ENCODE measurements around the gene ACACA.
A peak's percentile ranks its signal among the peaks of the same experiment; 100 is the strongest.
"Not testable (repeated sequence)": the region's sequence is repeated elsewhere in the genome, so short reads cannot be mapped to it uniquely, and the experiment has no call there.

ACACA gene

GRCh38 chr17:37090941-37091340 lies 315.7 kb downstream of the ACACA start:
- no peak for DNase-seq

DNA sequence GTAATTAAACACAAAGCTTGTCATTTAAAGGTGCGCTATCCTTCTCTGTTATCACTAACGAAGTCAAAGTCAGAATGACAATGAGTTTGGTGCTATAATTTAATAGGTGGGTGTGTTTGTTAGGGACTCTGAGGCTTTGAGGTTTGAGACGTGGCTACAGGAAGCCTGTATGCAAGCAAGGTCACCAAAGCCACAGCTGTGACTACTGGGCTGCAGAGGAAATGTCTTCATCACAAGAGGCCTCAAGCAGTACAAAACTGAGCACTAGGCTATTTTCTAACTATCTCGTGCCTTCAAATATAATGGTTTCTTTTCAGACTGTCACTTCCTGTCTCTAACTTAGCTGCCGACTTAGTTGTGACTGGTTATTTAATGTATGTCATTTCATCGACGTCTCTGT lies 316.7 kb downstream of the ACACA start:
- peak; percentile 78 for DNase-seq

DNA sequence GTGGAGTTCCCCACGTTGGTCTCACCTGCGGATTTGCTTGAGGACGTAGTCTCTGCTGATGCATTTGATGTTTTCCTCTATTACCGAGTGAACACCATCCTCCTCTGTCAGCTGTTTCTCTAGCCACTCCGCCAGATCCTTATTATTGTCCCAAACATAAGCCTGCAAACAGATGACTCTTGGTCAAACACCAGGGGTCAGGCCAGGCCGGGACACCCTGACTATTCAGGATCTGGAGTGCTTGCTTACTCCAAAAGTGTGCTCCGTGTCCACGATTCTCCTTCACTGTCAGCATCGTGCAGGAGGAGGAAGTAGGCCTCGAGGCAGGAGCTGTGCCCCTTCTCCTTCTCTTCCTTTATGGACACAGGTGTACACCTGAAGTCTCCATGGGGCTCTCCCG lies 317.7 kb downstream of the ACACA start:
- no peak for DNase-seq

- DNase-seq, result no peak
Observed at GRCh38 chr17:37088459-37088858, 318.2 kb downstream of the ACACA start.

DNA sequence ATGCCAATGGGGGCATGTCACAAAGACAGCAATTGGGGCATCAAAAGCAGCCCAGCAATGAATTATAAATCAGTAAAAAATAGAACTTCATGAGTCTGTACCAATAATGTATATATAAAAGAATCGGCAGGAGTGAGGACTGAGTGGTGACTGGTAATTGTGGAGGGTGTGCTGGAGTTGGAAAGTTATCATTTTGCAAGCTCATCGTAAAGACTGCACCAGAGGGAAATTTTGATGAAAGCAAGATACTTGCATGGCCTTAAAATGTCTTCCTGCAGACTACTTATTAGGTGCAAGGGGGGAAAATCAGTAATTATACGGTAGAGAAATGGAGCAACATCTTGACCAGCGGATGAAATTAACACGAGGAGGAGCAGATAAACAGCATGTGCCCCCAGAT lies 319.0 kb downstream of the ACACA start:
- no peak for DNase-seq

GRCh38 chr17:37086948-37087347 lies 319.7 kb downstream of the ACACA start:
- DNase-seq, result no peak

DNA sequence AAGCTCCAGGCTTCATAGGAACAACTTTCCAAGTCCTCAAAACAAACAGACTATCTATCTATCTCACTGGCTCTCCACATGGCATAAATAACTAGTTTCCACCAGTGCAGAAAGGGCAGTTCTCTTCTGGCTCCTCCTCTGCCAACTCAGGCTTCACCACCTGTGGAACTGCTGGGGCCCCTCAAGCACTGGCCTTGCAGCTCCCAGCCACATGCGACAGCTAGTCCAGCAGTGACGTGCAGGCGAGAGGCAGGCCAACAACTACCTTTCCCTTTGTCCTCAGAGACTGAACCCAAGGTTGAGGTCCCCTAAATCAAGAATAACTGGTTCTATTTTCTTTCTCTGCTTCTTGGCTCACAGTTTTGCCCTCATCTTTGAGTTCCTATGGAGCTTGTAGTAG lies 320.3 kb downstream of the ACACA start:
- DNase-seq, result no peak

- DNase-seq, result no peak
Observed at GRCh38 chr17:37084372-37084771, 322.3 kb downstream of the ACACA start.

- DNase-seq, result no peak
Observed at GRCh38 chr17:37083456-37083855, 323.2 kb downstream of the ACACA start.

DNA sequence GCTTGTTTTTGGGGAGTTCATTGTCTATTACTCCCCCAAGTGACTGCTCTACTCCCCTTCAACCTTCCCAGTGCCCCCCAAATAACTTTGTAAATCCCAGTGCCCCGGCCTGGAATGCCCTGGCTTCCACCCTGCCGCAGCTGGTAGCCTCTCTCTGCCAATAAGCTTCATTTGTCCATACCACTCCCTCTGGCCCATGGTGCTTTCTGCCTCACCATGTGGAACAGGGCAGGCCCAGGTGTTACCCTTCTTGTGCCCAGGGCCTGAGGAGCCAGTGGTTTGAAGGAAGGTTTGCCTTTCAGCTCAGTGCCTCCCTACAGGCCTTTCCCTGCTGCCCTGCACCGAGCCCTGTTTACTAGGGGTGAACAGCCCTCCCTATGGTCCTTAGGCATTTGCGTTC lies 323.7 kb downstream of the ACACA start:
- no peak for DNase-seq

DNA sequence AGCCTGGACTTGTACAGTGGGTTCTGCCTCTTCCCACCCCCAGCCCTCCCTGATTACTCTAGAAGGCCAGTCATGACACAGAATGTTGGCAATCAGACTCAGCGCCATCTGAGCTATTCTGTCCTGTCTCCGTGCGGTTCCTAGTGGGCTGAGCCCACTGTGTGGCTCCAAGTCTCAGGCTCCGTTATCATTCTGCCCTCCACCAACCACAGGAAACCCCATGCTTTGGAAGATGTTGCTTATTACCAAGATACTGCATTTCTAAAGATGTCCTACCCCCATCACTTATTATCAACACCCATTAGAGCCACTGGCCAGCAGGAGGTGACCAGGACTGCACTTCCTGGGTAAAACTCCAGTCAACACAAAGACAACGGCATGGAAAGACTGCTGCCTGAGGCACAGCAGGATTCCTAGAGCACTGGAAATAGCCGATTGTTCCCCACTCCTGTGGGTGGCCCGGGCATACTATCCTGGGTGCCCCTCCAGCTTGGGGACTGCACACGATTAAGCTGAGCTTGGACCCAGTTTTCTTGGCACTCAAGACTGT lies 324.2 kb downstream of the ACACA start:
- DNase-seq, result no peak

GRCh38 chr17:37081287-37081686 lies 325.3 kb downstream of the ACACA start:
- DNase-seq, result no peak

DNA sequence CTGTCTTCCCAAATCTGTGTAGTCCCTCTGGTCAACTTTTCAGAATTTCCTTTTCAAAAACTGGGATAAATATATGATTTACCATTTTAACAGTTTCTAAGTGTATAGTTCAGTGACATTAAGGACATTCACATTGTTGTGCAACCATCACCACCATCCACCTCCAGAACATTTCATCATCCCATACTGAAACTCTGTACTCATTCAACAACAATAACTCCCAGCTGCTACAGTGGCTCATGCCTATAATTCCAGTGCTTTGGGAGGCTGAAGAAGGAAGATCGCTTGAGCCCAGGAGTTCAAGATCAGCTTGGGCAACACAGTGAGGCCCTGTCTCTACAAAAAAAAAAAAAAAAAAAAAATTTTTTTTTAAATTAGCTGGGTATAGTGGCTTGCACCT lies 326.9 kb downstream of the ACACA start:
- DNase-seq, result no peak

- DNase-seq, result no peak
Observed at GRCh38 chr17:37079065-37079708, 327.4 kb downstream of the ACACA start.

- not testable (repeated sequence) for DNase-seq
Observed at GRCh38 chr17:37073464-37073863, 333.2 kb downstream of the ACACA start.

DNA sequence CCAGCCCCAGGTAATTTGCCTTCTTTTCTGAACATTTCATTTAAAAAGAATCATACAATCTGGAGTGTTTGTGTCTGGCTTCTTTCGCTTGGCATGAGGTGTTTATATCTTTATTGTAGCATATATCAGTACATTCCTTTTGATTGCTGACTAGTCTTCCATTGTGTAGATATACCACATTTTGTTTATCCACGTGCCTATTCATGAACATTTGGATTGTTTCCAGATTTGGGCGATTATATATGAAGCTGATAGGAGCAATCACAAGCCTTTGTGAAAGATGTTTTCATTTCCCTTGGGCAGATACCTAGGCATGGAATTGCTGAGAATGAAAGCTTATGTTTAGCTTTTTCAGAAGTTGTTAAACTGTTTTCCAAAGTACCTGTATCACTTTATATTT lies 337.5 kb downstream of the ACACA start:
- DNase-seq, result no peak

DNA sequence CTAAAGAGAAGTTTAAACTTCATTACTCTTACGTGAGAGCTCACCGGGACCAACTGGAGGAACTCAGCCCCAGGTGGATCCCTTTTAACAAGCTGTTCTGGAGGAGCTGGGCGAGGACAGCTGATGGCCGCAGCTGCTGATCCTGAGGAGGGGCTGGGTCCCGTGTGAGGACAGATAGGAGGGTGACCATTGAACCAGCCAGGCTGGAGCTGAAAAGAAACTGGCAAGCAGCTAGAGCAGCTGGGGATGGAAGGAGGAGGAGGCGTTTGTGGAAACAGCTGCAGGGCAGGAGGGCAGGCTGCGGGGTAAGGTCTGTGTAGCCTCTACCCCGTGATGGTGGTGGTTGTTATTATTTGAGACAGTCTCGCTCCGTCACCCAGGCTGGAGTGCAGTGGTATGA lies 338.4 kb downstream of the ACACA start:
- no peak for DNase-seq

DNA sequence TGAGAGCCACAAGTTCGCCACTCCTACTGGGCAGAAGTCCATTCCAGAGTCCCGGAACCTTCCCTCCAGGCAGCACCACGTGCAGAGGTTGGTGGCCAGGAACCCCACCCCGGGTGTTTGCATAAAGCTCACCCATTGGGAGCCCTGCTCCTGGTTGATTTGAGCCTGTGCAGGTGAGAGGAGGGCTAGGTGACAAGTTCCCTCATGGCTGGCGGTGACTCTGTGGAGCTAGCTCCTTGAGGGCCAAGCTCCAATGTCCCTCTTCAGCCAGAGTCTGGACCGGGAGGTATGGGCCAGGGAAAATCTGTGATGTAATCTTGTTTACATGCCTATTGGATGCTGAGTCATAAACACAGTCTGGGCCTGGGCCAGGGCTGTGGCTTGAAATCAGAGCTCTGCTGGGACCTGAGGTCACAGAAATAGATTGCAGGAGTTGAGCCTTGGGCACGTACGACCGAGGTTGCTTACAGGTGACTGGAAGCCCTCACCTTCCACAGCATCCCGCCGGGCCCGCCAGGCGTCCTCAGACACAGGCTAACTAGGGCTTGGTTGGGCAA lies 339.0 kb downstream of the ACACA start:
- no peak for DNase-seq

DNA sequence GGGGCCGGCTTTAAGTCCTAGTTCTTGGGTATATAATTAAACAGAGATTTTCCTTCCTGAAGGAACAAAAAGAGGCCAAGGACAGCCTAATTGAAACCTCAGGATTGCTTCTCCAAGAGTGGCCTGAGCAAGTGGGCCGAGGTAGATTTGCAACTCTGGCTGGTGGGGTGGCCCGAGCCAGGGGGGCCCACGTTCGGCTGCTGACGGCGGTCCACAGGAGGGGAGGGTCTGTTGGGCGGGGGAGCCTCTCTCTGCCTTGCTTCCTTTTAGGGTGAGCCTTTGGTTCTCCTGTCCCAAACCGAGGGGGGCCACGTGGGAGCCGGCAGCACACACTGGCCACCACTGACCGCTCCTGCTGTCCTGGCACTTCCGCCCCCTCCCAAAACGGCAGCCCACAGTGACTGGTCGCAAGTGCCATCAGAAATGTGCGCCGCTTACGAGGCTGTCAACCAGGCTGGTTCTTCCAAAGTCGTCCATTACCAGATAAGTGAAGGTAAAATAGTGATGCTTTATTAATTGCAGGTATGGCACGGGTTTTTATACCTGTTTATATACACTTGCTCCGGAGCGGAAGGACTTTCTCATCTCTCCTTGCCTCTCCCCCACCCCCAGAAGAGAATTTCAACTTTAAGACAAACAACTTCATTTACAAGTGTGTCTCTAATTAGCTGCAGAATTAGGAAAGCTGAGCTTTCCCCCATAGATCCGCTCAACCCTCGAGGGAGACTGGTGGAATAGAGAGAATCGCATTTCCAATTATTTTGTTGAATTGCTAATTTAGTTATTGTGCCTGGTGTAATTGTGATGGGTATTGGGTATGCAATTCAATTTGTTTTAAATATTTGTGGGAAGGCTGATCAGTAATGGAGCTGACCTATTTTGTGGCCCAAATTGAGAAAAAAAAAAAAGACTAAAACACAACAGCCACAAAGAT lies 340.0 kb downstream of the ACACA start:
- DNase-seq, result no peak

DNA sequence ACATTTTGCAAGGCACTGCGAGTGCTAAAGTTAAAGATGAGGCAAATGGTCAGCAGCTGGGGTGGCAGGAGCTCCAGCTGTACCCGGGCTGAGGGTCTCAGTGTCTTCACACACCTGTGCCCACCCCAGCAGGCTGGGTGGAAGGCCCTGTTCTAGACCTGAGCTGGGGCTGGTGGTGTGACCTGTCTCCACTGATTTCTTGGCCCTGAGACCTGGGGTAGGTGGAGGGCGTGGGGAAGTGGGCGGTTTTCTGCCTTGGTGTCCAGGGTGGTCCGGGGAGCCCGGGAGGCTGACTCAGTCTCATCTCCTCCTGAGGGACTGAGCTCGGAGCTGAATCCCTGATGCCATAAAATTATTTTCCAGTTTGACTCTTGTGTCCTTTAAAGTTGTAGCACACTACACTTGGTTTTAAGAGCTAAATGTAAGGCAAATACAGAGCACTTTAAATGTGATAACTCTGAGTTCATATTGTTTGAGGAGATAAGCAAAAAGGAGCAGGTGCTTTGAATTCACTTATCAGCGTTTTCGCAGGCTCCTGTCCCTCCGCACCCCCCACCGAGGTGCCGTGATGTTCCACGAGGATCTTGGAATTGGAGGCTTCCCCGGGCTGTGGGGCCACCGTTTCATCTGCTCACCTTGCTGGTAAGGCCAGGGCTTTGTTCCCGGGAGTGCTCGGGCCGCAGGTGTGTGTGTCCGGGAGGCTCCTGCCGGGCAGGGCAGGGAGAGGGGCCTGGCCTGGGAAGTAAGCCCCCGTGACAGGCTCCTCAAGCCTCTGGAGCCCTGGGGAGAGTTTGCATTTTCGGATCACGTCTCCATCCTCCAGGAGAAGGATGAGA lies 340.9 kb downstream of the ACACA start:
- no peak for DNase-seq

- DNase-seq, result no peak
Observed at GRCh38 chr17:37064956-37065355, 341.7 kb downstream of the ACACA start.

DNA sequence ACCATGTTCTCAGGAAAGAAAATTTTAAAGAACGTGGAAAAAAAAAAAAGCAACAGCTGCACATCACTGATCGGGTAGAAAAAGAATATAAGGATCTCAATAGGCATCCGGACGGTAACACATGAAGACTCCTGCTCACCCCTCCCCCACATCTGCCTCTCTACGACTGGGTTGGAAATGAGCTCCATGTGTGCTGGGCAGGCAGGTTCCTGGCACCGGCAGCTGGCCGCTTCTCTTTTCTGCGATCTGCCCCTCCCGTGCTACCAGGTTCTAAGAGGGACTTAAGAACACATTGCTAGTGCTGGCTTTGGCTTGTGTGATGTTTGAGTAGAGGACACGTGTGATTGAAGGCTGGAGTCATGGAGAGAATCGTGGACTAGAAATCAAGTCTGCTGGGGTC lies 342.4 kb downstream of the ACACA start:
- DNase-seq, result no peak

GRCh38 chr17:37062021-37062420 lies 344.6 kb downstream of the ACACA start:
- DNase-seq, result no peak
